Body of pancreas (tissue), 4 donors: ENCODE data around the gene CEP68.

ENCODE experiments used
- CTCF ChIP-seq, 7 experiments: fragments of 450-650 bp in 4 of 7; fragments of 200-600 bp in 3 of 7; sonication (generic) in 3 of 7; IDR thresholded peaks; one replicate each; pipeline ENCODE4 v1.5.1; 2016 to 2019; ENCODE audit warnings: antibody characterized with exemption in 7 of 7
- POLR2A ChIP-seq, 3 donors: fragments of 450-650 bp; IDR thresholded peaks; one replicate each; pipeline ENCODE4 v1.6.1; 2016; ENCODE audit warnings: antibody characterized with exemption in 3 of 3, mild to moderate bottlenecking in 2 of 3

- TF ChIP-seq CTCF (IDR thresholded peaks at IDR 0.05) (no peak), POLR2A (IDR thresholded peaks at IDR 0.05) (no peak)
Measured at GRCh38 chr2:65101071-65101470, 44.9 kb downstream of the CEP68 start.
